ENCODE results near the gene TPT1. TPM values are rescaled to one million over a fixed set of nuclear protein-coding genes. Genes with fewer than 3 reads are reported as not detected.
A peak's percentile ranks its signal among the peaks of the same experiment; 100 is the strongest.

The TPT1 gene
- total and polyA plus RNA-seq, 9 of the 15 experiments (the other 6 are each of a cell fraction or from before 2014, with no cell fraction given), result 602 to 2,508 (median 1,784) TPM

DNA sequence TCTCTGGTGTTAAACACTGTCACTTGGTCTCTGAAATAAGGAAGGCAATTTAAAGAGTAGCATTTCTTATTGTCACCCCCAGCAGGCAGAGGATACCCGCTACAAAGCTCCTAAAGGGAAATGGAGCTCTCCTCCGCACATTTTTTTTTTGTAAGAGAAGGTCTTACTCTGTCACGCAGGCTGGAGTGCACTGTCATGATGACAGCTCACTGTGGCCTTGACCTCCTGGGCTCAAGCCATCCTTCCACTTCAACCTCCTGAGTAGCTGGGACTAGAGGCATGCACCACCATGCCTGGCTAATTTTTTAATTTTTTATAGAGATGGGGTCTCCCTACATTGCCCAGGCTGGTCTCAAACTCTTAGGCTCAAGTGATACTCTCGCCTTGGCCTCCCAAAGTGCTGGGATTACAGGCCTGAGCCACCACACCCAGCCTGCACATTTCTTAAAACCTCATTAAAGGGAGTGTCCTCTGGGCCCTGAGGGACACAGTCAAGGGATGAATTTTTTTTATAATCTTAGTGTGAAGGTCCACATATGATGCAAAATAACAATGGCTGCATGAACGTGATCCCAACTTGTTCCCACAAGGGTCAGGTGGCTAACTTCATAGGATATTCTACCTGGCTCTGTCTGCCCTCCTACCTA, 45.0 kb upstream of the TPT1 start (continued):
- TF ChIP-seq TAF7 (tag; IDR thresholded peaks at IDR 0.05) (no peak), MED1 (CRISPR knock-in tag; IDR thresholded peaks at IDR 0.05; ENCODE audit: borderline replicate concordance) (no peak), HIVEP1 (CRISPR knock-in tag; IDR thresholded peaks at IDR 0.05) (no peak), KDM5B (IDR thresholded peaks at IDR 0.05; ENCODE audit: insufficient replicate concordance, low read depth, low read length) (no peak), ZNF212 (CRISPR knock-in tag; IDR thresholded peaks at IDR 0.05) (no peak), RHOXF2B (CRISPR knock-in tag; conservative IDR thresholded peaks at IDR 0.05) (no peak), TAF9B (IDR thresholded peaks at IDR 0.05; ENCODE audit: partially characterized antibody) (no peak)
- TF ChIP-seq, protein P1, sequence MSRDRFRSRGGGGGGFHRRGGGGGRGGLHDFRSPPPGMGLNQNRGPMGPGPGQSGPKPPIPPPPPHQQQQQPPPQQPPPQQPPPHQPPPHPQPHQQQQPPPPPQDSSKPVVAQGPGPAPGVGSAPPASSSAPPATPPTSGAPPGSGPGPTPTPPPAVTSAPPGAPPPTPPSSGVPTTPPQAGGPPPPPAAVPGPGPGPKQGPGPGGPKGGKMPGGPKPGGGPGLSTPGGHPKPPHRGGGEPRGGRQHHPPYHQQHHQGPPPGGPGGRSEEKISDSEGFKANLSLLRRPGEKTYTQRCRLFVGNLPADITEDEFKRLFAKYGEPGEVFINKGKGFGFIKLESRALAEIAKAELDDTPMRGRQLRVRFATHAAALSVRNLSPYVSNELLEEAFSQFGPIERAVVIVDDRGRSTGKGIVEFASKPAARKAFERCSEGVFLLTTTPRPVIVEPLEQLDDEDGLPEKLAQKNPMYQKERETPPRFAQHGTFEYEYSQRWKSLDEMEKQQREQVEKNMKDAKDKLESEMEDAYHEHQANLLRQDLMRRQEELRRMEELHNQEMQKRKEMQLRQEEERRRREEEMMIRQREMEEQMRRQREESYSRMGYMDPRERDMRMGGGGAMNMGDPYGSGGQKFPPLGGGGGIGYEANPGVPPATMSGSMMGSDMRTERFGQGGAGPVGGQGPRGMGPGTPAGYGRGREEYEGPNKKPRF (IDR thresholded peaks at IDR 0.05; ENCODE audit: low read depth, low read length), result no peak
- TF ChIP-seq, protein P2, sequence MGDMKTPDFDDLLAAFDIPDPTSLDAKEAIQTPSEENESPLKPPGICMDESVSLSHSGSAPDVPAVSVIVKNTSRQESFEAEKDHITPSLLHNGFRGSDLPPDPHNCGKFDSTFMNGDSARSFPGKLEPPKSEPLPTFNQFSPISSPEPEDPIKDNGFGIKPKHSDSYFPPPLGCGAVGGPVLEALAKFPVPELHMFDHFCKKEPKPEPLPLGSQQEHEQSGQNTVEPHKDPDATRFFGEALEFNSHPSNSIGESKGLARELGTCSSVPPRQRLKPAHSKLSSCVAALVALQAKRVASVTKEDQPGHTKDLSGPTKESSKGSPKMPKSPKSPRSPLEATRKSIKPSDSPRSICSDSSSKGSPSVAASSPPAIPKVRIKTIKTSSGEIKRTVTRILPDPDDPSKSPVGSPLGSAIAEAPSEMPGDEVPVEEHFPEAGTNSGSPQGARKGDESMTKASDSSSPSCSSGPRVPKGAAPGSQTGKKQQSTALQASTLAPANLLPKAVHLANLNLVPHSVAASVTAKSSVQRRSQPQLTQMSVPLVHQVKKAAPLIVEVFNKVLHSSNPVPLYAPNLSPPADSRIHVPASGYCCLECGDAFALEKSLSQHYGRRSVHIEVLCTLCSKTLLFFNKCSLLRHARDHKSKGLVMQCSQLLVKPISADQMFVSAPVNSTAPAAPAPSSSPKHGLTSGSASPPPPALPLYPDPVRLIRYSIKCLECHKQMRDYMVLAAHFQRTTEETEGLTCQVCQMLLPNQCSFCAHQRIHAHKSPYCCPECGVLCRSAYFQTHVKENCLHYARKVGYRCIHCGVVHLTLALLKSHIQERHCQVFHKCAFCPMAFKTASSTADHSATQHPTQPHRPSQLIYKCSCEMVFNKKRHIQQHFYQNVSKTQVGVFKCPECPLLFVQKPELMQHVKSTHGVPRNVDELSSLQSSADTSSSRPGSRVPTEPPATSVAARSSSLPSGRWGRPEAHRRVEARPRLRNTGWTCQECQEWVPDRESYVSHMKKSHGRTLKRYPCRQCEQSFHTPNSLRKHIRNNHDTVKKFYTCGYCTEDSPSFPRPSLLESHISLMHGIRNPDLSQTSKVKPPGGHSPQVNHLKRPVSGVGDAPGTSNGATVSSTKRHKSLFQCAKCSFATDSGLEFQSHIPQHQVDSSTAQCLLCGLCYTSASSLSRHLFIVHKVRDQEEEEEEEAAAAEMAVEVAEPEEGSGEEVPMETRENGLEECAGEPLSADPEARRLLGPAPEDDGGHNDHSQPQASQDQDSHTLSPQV (IDR thresholded peaks at IDR 0.05), result peak; percentile 82; the same call in 1 of the 2 replicates
- TF ChIP-seq, protein P3, sequence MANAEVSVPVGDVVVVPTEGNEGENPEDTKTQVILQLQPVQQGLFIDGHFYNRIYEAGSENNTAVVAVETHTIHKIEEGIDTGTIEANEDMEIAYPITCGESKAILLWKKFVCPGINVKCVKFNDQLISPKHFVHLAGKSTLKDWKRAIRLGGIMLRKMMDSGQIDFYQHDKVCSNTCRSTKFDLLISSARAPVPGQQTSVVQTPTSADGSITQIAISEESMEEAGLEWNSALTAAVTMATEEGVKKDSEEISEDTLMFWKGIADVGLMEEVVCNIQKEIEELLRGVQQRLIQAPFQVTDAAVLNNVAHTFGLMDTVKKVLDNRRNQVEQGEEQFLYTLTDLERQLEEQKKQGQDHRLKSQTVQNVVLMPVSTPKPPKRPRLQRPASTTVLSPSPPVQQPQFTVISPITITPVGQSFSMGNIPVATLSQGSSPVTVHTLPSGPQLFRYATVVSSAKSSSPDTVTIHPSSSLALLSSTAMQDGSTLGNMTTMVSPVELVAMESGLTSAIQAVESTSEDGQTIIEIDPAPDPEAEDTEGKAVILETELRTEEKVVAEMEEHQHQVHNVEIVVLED (CRISPR knock-in tag; IDR thresholded peaks at IDR 0.05), result no peak
- TF ChIP-seq, protein P4, sequence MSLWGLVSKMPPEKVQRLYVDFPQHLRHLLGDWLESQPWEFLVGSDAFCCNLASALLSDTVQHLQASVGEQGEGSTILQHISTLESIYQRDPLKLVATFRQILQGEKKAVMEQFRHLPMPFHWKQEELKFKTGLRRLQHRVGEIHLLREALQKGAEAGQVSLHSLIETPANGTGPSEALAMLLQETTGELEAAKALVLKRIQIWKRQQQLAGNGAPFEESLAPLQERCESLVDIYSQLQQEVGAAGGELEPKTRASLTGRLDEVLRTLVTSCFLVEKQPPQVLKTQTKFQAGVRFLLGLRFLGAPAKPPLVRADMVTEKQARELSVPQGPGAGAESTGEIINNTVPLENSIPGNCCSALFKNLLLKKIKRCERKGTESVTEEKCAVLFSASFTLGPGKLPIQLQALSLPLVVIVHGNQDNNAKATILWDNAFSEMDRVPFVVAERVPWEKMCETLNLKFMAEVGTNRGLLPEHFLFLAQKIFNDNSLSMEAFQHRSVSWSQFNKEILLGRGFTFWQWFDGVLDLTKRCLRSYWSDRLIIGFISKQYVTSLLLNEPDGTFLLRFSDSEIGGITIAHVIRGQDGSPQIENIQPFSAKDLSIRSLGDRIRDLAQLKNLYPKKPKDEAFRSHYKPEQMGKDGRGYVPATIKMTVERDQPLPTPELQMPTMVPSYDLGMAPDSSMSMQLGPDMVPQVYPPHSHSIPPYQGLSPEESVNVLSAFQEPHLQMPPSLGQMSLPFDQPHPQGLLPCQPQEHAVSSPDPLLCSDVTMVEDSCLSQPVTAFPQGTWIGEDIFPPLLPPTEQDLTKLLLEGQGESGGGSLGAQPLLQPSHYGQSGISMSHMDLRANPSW (CRISPR knock-in tag; IDR thresholded peaks at IDR 0.05), result no peak
- TF ChIP-seq, protein P5, sequence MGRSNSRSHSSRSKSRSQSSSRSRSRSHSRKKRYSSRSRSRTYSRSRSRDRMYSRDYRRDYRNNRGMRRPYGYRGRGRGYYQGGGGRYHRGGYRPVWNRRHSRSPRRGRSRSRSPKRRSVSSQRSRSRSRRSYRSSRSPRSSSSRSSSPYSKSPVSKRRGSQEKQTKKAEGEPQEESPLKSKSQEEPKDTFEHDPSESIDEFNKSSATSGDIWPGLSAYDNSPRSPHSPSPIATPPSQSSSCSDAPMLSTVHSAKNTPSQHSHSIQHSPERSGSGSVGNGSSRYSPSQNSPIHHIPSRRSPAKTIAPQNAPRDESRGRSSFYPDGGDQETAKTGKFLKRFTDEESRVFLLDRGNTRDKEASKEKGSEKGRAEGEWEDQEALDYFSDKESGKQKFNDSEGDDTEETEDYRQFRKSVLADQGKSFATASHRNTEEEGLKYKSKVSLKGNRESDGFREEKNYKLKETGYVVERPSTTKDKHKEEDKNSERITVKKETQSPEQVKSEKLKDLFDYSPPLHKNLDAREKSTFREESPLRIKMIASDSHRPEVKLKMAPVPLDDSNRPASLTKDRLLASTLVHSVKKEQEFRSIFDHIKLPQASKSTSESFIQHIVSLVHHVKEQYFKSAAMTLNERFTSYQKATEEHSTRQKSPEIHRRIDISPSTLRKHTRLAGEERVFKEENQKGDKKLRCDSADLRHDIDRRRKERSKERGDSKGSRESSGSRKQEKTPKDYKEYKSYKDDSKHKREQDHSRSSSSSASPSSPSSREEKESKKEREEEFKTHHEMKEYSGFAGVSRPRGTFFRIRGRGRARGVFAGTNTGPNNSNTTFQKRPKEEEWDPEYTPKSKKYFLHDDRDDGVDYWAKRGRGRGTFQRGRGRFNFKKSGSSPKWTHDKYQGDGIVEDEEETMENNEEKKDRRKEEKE (IDR thresholded peaks at IDR 0.05; ENCODE audit: borderline replicate concordance in 1 of 2, control insufficient read depth in 1 of 2, low read depth in 2 of 2, low read length in 1 of 2), result no peak
